ENCODE measurements around the gene EMC8. TPM values are rescaled to one million over a fixed set of nuclear protein-coding genes. Genes with fewer than 3 reads are reported as not detected.

EMC8 gene
- total RNA-seq, 4 donors from 2014 or later, result 11.8 to 26.6 (median 16.7) TPM

- no peak for TF ChIP-seq CTCF (IDR thresholded peaks at IDR 0.05)
- no peak for TF ChIP-seq POLR2A (IDR thresholded peaks at IDR 0.05)
- Histone ChIP-seq H3K27me3 (peaks cover 0 to 9% of the 10 kb centered on the region in 2 donors), H3K27ac (no peak overlapping the region), H3K36me3 (no peaks in the 10 kb centered on the region), H3K4me3 (no peak overlapping the region), H3K9me3 (no peaks in the 10 kb centered on the region), H3K4me1 (no peaks in the 10 kb centered on the region)
- intact Hi-C loops (cut with DNase I; ENCODE audit: low total_unique reads), result no loop called here
- DNase-seq, result no peak
Observed at GRCh38 chr16:85842848-85843247, 43.5 kb upstream of the EMC8 start.

DNA sequence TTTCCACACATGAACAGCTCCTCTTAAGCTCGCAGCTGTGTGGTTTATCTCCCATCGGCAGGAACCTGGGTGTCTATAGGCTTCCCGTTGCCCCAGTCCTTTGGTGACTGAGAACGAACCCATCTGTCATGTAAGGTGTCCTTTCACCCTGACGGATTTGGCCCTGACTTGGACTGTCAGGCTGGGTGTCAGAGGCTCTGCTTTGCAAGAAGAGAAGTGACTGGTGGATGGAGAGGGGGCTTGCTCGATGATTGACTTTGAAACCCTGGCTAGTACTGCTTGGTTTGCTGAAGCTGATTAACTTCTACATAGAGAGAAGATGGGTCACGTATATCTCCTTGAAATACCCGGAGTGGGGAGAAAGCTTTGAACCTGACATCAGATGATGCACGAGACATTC is 43.1 kb upstream of the EMC8 start:
- Histone ChIP-seq H3K27ac (no peak overlapping the region), H3K9me3 (no peaks in the 10 kb centered on the region), H3K27me3 (peaks cover 0 to 13% of the 10 kb centered on the region in 2 donors), H3K4me3 (no peak overlapping the region), H3K4me1 (no peaks in the 10 kb centered on the region), H3K36me3 (no peaks in the 10 kb centered on the region)
- no peak for TF ChIP-seq CTCF (IDR thresholded peaks at IDR 0.05)
- no peak for TF ChIP-seq POLR2A (IDR thresholded peaks at IDR 0.05)
- intact Hi-C loops (cut with DNase I; ENCODE audit: low total_unique reads), result no loop called here
- no peak for DNase-seq

DNA sequence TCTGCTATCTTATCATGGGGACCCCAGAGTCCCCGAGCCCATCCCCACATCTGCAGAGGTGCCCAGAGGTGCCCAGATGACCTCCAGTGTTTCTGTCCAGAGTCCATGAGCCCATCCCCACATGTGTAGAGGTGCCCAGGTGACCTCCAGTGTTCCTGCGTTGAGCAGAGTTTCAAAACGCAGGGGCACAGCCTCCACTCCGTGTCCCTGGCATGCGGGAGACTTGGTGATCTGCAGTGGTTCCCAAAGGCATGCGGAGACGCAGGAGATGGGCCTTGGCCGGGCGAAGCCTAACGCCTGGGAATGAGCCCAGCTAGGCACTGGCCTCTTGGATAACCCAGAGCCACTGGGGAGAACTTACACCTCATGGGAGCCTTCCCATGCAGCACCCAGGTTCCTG is 41.5 kb upstream of the EMC8 start:
- intact Hi-C loops (cut with DNase I; ENCODE audit: low total_unique reads), result no loop called here
- H3K9me3 ChIP-seq, result no peaks in the 10 kb centered on the region

DNA sequence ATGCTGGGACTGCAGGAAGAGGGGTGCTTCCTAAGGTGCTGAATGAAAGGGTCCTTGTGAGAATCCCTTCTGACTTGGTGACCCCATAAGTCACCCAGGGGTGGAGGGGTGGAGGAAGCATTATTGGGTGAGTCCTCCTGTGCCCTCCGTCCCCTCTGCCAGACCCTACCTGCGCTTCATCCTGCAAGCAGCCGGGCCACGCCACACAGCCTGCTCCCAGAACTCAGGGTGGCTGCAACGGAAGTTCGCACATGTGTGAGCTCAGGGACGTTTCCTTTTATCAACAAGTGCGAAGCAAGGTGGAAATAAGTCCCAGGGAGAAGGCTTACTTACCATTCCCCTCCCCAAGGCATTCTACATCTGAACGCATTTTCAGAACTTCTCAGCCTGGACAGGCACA is 41.1 kb upstream of the EMC8 start:
- H3K36me3 ChIP-seq, result no peaks in the 10 kb centered on the region
- no peak for TF ChIP-seq POLR2A (IDR thresholded peaks at IDR 0.05)
- no peak for TF ChIP-seq CTCF (IDR thresholded peaks at IDR 0.05)
- H3K27ac ChIP-seq, result no peak overlapping the region
- no peak for DNase-seq
- H3K4me1 ChIP-seq, result no peaks in the 10 kb centered on the region
- no peaks in the 10 kb centered on the region for H3K9me3 ChIP-seq
- intact Hi-C loops (cut with DNase I; ENCODE audit: low total_unique reads), result no loop called here
- H3K27me3 ChIP-seq, result peaks cover 0 to 22% of the 10 kb centered on the region in 2 donors
- H3K4me3 ChIP-seq, result no peak overlapping the region

More for the DNA sequence above, 41.5 kb upstream of the EMC8 start:
- H3K27me3 ChIP-seq, result peaks cover 0 to 22% of the 10 kb centered on the region in 2 donors
- H3K4me3 ChIP-seq, result no peak overlapping the region
- no peak for TF ChIP-seq CTCF (IDR thresholded peaks at IDR 0.05)
- TF ChIP-seq POLR2A (IDR thresholded peaks at IDR 0.05), result no peak
- no peak for DNase-seq
- no peaks in the 10 kb centered on the region for H3K4me1 ChIP-seq
- no peak overlapping the region for H3K27ac ChIP-seq
- no peaks in the 10 kb centered on the region for H3K36me3 ChIP-seq

- DNase-seq, result no peak
- TF ChIP-seq POLR2A (IDR thresholded peaks at IDR 0.05) (no peak), CTCF (IDR thresholded peaks at IDR 0.05) (no peak)
- H3K9me3 ChIP-seq, result no peaks in the 10 kb centered on the region
- H3K27ac ChIP-seq, result no peak overlapping the region
- H3K27me3 ChIP-seq, result peaks cover 0 to 22% of the 10 kb centered on the region in 2 donors
- intact Hi-C loops (cut with DNase I; ENCODE audit: low total_unique reads), result no loop called here
- no peaks in the 10 kb centered on the region for H3K36me3 ChIP-seq
- no peak overlapping the region for H3K4me3 ChIP-seq
- no peaks in the 10 kb centered on the region for H3K4me1 ChIP-seq
Observed at GRCh38 chr16:85839681-85840240, 40.4 kb upstream of the EMC8 start.

Measured in uterus (tissue), 4 donors.